Measurements from ENCODE around the gene KLHL35.
"Not testable (repeated sequence)": the region's sequence is repeated elsewhere in the genome, so short reads cannot be mapped to it uniquely, and the experiment has no call there.

The KLHL35 gene

DNA sequence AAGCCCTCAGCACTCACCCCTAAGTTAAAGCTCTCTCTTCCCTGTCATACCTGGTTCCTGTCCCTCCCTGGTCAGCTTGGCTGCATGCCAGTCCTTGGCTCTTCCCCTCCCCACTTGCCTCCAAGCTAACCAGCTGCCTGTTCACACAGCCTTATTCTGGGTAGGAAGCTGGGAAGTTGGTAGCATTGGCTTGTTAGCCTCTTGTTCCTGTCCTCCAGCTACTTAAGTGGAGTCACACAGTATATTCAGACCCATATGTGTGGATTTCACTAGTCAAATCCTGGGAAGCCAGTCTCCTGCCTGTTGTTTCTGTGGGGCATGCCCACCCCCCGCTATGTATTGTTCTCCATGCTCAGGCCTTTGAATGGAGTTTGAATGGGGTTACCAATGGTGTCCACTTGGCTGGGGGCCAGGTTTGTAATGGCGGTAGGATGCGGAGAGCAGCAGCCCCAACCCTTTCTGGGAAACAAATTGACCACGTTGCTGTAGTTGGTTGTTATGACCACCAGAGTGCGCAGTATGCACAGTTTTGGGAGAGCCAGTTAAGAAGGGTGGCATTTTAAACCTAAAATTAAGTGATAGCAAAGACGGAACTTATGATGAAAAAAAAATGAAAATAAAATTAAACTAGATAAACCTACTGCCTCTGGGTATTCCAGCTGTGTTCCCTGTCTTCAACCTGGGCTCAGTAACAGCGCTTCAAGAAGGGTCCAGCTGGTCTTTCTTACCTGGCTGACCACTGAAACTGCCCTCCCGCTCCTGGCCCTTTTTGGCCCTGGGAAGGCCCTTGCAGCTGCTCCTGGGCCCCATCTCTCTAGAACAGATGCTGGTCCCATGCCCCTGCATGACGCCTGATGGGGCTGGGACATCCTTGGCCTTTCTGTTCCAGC lies 44.4 kb downstream of the KLHL35 start:
- DNase-seq (ENCODE audit: low spot score), result peak; percentile 87

- DNase-seq (ENCODE audit: low spot score), result no peak
Measured at GRCh38 chr11:75387736-75388294, 45.2 kb downstream of the KLHL35 start.

DNA sequence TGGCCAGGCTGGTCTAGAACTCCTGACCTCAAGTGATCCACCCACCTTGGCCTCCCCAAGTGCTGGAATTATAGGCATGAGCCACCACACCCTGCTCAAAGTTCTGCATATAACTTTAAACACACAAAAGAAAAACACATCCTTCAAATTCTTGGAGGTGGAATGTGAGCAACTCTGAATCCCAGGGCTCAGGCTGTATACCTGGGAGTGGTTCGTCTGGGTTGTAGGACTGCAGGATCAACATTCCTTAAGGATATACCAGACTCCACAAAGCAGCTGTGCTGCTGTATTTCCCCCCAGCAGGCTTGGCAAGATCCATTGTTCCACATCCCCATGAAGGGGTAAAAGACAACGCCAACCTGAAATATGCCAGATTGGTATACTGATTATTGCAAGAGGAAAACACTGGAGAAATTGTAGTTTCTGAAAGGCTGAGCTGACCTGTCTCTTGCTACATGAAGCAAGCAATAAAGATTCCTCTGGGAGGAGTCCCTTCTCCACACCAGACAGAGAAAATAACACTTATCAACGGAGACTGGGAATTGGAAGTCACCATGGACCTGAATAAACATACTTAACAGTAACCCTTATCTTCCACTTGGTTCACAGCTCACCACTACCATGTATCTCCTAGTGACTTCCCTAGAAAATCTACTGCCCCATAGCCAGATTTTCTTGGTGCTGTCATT lies 45.9 kb downstream of the KLHL35 start:
- no peak for DNase-seq (ENCODE audit: low spot score)

GRCh38 chr11:75384438-75385080 lies 48.4 kb downstream of the KLHL35 start:
- peak; percentile 90 for DNase-seq (ENCODE audit: low spot score)

DNA sequence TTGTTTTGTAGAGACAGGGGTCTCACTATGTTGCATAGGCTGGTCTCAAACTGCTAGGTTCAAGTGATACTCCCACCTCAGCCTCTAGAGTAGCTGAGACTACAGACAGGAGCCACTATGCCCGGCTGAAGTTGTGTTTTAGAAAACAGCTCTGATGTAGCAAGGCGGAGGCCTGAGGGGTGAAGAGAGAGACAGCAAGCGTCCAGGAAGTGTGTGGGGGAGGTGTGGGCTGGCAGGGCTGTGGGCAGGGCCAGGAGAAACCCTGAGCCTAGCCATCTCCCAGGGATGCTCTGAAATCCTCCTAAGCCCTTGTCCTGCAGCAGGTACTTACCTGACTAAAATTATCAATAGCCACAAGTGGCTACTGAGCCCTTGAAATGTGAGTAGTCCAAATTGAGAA lies 49.8 kb downstream of the KLHL35 start:
- no peak for DNase-seq (ENCODE audit: low spot score)

GRCh38 chr11:75380716-75381420 lies 52.1 kb downstream of the KLHL35 start:
- peak; percentile 49 for DNase-seq (ENCODE audit: low spot score)

DNA sequence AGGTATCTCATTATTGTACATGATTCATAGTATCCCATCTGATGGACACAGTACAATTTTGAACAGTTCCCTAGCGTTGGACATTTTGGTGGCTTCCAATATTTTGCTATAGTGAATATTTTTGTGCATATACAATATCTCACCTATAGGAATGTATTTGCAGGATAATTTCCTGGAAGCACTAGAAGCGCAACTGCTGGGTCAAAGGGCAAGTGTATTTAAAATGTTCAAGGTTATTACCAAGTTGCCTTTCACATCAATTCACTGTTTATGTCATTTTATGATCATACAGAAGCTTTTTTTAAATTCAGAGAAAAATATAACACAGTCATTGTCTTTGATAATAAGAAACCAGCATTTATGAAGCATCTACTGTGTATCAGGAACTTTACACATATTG lies 52.8 kb downstream of the KLHL35 start:
- DNase-seq (ENCODE audit: low spot score), result no peak

DNA sequence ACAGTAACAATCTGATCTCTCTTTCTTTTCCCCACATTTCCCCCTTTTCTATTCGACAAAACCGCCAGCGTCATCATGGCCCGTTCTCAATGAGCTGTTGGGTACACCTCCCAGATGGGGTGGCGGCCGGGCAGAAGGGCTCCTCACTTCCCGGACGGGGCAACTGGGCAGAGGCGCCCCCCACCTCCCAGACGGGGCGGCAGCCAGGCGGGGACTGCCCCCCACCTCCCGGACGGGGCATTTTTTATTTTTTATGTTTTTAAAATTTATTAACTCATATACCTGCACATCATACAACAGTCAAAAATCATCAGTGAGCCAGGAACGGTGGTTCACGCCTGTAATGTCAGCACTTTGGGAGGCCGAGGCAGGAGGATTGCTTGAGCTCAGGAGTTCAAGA lies 54.2 kb downstream of the KLHL35 start:
- DNase-seq (ENCODE audit: low spot score), result not testable (repeated sequence)

DNA sequence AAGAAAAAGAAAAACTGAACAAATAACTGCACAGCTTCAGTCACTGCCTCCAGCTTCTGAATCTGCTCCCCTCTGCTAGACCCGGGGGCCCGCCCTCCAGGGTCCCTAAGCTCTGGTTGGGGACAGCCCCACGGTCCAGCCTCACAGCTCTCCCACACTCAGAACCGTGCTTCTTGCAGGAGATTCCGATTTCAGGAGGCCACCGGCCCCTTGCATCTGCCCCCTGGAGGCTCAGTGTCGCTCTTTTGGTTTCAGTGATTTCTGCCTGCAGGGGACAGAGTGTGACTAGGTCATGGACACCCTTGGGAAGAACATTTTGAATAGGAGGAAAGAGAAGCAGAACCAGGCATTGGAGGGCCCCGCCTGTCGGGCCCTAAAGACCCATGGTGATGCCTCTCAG lies 56.8 kb downstream of the KLHL35 start:
- DNase-seq (ENCODE audit: low spot score), result no peak

DNA sequence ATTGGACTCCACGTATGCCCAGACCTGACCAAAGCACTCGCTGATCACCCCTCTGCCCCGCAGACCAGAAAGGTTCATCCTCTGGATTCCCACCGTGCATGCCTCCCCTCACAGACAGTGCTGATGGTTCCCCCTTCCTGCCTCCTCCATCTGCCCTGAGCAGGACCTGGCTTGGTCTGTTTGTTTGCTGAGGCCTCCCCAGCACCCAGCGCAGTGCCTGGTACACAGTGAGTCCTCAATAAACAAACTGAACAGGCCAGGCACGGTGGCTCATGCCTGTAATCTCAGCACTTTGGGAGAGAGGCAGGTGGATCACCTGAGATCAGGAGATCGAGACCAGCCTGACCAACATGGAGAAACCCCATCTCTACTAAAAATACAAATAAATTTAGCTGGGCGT lies 57.4 kb downstream of the KLHL35 start:
- no peak for DNase-seq (ENCODE audit: low spot score)

- no peak for DNase-seq (ENCODE audit: low spot score)
Measured at GRCh38 chr11:75374646-75375045, 58.4 kb downstream of the KLHL35 start.

- no peak for DNase-seq (ENCODE audit: low spot score)
Measured at GRCh38 chr11:75373201-75373600, 59.8 kb downstream of the KLHL35 start.

All from AG20443 (cell line).